Activated CD4-positive, alpha-beta memory T cell treated with anti-CD3 and anti-CD28 coated beads, Interleukin-2, amount 10 ng/mL, durations not matched to agents 7 days and 5 days (primary cell): Measurements from ENCODE around the gene P2RX6. TPM values are rescaled to one million over a fixed set of nuclear protein-coding genes. Genes with fewer than 3 reads are reported as not detected.
"Not testable (repeated sequence)": the region's sequence is repeated elsewhere in the genome, so short reads cannot be mapped to it uniquely, and the experiment has no call there.

Source experiments
- CTCF ChIA-PET: fragments of 350-600 bp; sonication (Branson Sonifier 250); formaldehyde crosslinking; loops from one replicate; lab custom pipeline; 2021; ENCODE audit warnings: antibody characterized with exemption, inconsistent platforms; lab: Charles Lee
- POLR2A ChIA-PET: fragments of 350-600 bp; sonication (Branson Sonifier 250); formaldehyde crosslinking; loops from one replicate; lab custom pipeline; 2021; ENCODE audit warnings: antibody characterized with exemption; lab: Charles Lee
- DNase-seq: peaks from one replicate; pipeline ENCODE4 v3.0.0-alpha.2; 2020
- H3K27ac Mint-ChIP-seq: one replicate; pipeline ENCODE4 v1.8.0; 2021; ENCODE audit warnings: mild to moderate bottlenecking, mixed read lengths
- H3K27me3 Mint-ChIP-seq: one replicate; pipeline ENCODE4 v1.8.0; 2021; ENCODE audit warnings: mixed read lengths
- H3K36me3 Mint-ChIP-seq: one replicate; pipeline ENCODE4 v1.8.0; 2021; ENCODE audit warnings: low read depth, mixed read lengths
- H3K4me1 Mint-ChIP-seq: one replicate; pipeline ENCODE4 v1.8.0; 2021; ENCODE audit warnings: mixed read lengths
- H3K4me3 Mint-ChIP-seq: one replicate; pipeline ENCODE4 v1.8.0; 2021; ENCODE audit warnings: mild to moderate bottlenecking, mixed read lengths
- H3K9me3 Mint-ChIP-seq: one replicate; pipeline ENCODE4 v1.8.0; 2021; ENCODE audit warnings: mixed read lengths
- total RNA-seq, 2 experiments: library from RNA; stranded (reverse); gene quantifications; one replicate each; pipeline ENCODE4 v1.2.3, GENCODE V29; 2021

Gene P2RX6
- total RNA-seq, 2 experiments from 2014 or later, result 0.08 to 0.23 TPM

GRCh38 chr22:21030621-21031544 is 15.9 kb downstream of the P2RX6 start:
- no peaks in the 10 kb centered on the region for H3K36me3 Mint-ChIP-seq
- DNase-seq, result no peak
- H3K27ac Mint-ChIP-seq, result no peak overlapping the region
- H3K9me3 Mint-ChIP-seq, result no peaks in the 10 kb centered on the region
- no peak overlapping the region for H3K4me3 Mint-ChIP-seq
- peaks cover 3% of the 10 kb centered on the region for H3K4me1 Mint-ChIP-seq
- ChIA-PET CTCF (no interaction called here), POLR2A (no interaction called here)
- peaks cover 38% of the 10 kb centered on the region for H3K27me3 Mint-ChIP-seq

DNA sequence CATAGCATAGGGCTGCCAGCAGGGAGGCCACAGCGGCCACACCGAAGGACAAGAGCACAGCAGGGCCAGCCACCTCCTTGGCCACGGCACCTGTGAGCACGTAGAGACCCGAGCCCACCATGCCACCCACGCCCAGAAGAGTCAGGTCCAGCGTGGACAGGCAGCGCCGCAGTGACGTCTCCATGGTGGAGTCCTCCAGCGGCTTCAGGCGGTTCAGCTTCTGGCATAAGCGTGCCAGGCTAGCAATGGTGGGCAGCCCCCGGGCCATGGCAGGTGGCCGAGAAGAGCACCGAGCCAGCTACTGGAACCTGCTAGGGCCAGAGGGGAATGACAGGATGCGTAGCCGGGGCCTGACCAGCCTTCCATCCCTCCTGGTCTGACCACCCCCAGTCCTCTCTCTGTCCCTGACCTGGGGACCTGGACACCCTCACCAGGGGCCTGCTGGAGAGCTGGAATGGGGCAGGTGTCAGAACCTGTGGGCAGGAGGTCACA is 16.6 kb downstream of the P2RX6 start:
- Mint-ChIP-seq H3K27ac (no peak overlapping the region), H3K9me3 (no peaks in the 10 kb centered on the region), H3K27me3 (peaks cover 38% of the 10 kb centered on the region), H3K4me1 (peaks cover 3% of the 10 kb centered on the region), H3K36me3 (no peaks in the 10 kb centered on the region), H3K4me3 (no peak overlapping the region)
- no peak for DNase-seq
- POLR2A ChIA-PET, result no interaction called here
- CTCF ChIA-PET, result no interaction called here

- DNase-seq, result no peak
- Mint-ChIP-seq H3K27me3 (peaks cover 39% of the 10 kb centered on the region), H3K4me1 (peaks cover 3% of the 10 kb centered on the region), H3K9me3 (no peaks in the 10 kb centered on the region), H3K27ac (no peak within 1 kb of the TSS), H3K36me3 (no peaks in the 10 kb centered on the region), H3K4me3 (no peak within 1 kb of the TSS)
- ChIA-PET POLR2A (no interaction called here), CTCF (no interaction called here)
These were observed 17.3 kb downstream of the P2RX6 start, which contains the start of gene SLC7A4 for GRCh38 chr22:21032037-21032867. Gene SLC7A4 (minus strand): TSS chr22:21032561. CDS start chr22:21031812, 749 bp downstream.

GRCh38 chr22:21032868-21033688 is 18.1 kb downstream of the P2RX6 start:
- H3K27ac Mint-ChIP-seq, result no peak overlapping the region
- H3K36me3 Mint-ChIP-seq, result no peaks in the 10 kb centered on the region
- peaks cover 3% of the 10 kb centered on the region for H3K4me1 Mint-ChIP-seq
- no peaks in the 10 kb centered on the region for H3K9me3 Mint-ChIP-seq
- H3K4me3 Mint-ChIP-seq, result no peak overlapping the region
- ChIA-PET CTCF (no interaction called here), POLR2A (interaction anchor here (1.0 kb wide), 1 partner anchor 12 kb away, joined by 3 read pairs; no protein-coding TSS in a partner anchor)
- no peak for DNase-seq
- peaks cover 42% of the 10 kb centered on the region for H3K27me3 Mint-ChIP-seq

GRCh38 chr22:21033895-21034294 is 18.9 kb downstream of the P2RX6 start:
- POLR2A ChIA-PET, result interaction anchor here (1.0 kb wide), 1 partner anchor 11 kb away, joined by 3 read pairs; no protein-coding TSS in a partner anchor
- DNase-seq, result no peak
- H3K4me1 Mint-ChIP-seq, result peaks cover 3% of the 10 kb centered on the region
- CTCF ChIA-PET, result no interaction called here
- H3K27me3 Mint-ChIP-seq, result peaks cover 46% of the 10 kb centered on the region
- no peak overlapping the region for H3K27ac Mint-ChIP-seq
- H3K9me3 Mint-ChIP-seq, result no peaks in the 10 kb centered on the region
- no peaks in the 10 kb centered on the region for H3K36me3 Mint-ChIP-seq
- no peak overlapping the region for H3K4me3 Mint-ChIP-seq

DNA sequence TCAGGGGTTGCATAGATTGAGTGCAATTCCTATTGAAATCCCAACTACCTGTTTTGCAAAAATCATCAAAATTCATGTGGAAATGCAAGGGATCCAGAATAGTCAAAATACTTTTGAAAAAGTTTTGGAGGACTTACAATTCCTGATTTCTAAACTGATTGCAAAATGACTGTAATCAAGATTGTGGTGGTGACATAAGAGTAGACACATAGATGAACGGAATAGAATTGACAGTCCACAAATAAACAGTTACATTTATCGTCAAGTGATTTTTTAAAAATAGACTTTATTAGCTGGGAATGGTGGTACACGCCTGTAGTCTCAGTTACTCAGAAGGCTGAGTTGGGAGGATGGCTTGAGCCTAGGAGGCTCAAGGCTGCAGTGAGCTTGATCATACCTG is 20.0 kb downstream of the P2RX6 start:
- peaks cover 43% of the 10 kb centered on the region for H3K27me3 Mint-ChIP-seq
- no peak for DNase-seq
- H3K4me3 Mint-ChIP-seq, result no peak overlapping the region
- peaks cover 3% of the 10 kb centered on the region for H3K4me1 Mint-ChIP-seq
- no peaks in the 10 kb centered on the region for H3K9me3 Mint-ChIP-seq
- CTCF ChIA-PET, result no interaction called here
- H3K36me3 Mint-ChIP-seq, result no peaks in the 10 kb centered on the region
- H3K27ac Mint-ChIP-seq, result no peak overlapping the region
- POLR2A ChIA-PET, result no interaction called here

DNA sequence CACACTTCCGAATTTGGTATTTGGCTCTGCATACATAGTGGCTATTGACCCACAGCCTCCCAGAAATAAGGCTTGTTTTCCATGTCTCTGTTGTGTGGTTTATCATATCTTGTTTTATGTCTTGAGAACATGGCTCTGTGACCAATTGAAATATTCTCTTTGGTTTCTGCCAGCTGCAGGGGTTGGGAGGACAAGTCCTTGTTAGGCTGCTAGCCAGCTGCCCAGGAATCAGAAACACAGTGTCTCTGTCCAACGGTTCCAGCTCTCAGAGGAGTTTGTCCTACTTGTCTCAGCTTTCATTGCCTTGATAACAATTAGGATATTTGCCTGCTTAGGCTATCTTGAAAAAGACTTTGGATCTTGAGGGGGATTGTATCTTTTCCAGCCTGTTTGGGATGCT is 23.4 kb downstream of the P2RX6 start:
- H3K27me3 Mint-ChIP-seq, result peaks cover 30% of the 10 kb centered on the region
- H3K4me3 Mint-ChIP-seq, result no peak overlapping the region
- H3K27ac Mint-ChIP-seq, result no peak overlapping the region
- H3K36me3 Mint-ChIP-seq, result no peaks in the 10 kb centered on the region
- peaks cover 10% of the 10 kb centered on the region for H3K4me1 Mint-ChIP-seq
- H3K9me3 Mint-ChIP-seq, result no peaks in the 10 kb centered on the region
- ChIA-PET POLR2A (no interaction called here), CTCF (no interaction called here)
- DNase-seq, result no peak

DNA sequence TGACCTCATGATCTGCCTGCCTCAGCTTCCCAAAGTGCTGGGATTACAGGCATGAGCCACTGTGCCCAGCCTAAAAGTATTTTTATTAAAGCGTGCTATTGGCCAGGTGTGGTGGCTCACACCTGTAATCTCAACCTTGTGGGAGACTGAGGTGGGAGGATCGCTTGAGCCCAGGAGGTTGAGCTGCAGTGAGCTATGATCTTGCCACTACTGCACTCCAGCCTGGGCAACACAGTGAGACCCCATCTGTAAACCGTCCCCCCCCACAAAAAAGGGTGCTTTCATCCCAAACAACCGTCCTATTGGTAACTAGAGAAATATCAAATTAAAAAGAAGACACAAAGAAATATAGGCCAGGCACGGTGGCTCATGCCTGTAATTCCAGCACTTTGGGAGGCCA is 24.2 kb downstream of the P2RX6 start:
- H3K9me3 Mint-ChIP-seq, H3K36me3 Mint-ChIP-seq, H3K4me3 Mint-ChIP-seq, H3K27ac Mint-ChIP-seq, DNase-seq, POLR2A ChIA-PET: not testable (repeated sequence)
- CTCF ChIA-PET, result interaction anchor here (0.7 kb wide), 1 partner anchor 194 kb away, joined by 4 read pairs; no protein-coding TSS in a partner anchor
- H3K4me1 Mint-ChIP-seq, result peaks cover 13% of the 10 kb centered on the region
- peaks cover 27% of the 10 kb centered on the region for H3K27me3 Mint-ChIP-seq

GRCh38 chr22:21041937-21042336 is 27.0 kb downstream of the P2RX6 start:
- H3K36me3 Mint-ChIP-seq, result no peaks in the 10 kb centered on the region

DNA sequence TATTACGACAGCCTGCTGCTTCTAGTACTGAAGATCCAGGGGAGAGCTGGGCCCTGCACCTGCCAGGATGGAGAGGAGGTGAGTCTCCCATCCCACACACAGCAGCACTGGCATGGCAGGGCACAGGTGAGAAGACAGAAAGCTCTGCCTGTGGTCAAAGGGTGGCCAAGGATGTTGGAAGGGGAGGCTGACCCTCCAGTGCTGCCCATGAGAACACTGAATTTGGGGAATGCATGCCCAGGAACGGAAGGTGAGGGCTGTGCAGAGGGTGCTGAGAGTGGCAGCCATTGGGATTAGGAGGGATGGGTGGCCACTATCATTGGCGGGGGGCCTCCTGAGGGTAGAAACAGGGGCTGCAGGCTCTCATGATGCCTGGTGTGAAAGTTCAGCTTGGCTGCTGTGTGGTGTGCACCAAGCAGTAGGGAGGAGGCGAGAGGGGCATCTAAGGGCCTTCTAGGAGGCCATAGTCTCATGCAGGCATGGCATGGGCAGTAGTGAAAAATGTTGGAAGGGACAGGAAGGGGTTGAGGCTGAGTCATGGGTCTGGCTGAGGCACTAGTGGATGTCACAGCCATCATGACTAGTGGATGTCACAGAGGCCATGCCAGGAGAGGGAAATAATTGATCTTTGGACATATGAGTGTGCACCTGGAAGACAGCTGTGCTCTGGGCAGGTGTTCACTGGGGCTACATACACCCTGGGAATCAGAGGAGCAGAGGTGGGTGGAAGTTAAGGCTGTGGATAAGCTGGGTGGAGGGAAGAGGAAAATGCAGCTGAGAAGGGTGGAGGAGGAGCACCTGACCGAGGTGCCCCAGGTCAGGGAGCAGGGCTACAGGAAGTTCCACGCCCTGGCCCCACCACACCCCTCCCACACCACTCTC is 28.3 kb downstream of the P2RX6 start:
- ChIA-PET CTCF (no interaction called here), POLR2A (no interaction called here)

More at GRCh38 chr22:21041937-21042336, 27.0 kb downstream of the P2RX6 start:
- ChIA-PET CTCF (no interaction called here), POLR2A (no interaction called here)
- DNase-seq, result no peak
- H3K27me3 Mint-ChIP-seq, result peaks cover 30% of the 10 kb centered on the region
- H3K4me3 Mint-ChIP-seq, result no peak overlapping the region
- H3K9me3 Mint-ChIP-seq, result no peaks in the 10 kb centered on the region
- peaks cover 30% of the 10 kb centered on the region for H3K4me1 Mint-ChIP-seq
- H3K27ac Mint-ChIP-seq, result no peak overlapping the region

GRCh38 chr22:21043860-21044535 is 29.0 kb downstream of the P2RX6 start:
- CTCF ChIA-PET, result interaction anchor here (1.2 kb wide), 1 partner anchor 23 kb away, joined by 5 read pairs; no protein-coding TSS in a partner anchor
- peaks cover 22% of the 10 kb centered on the region for H3K27me3 Mint-ChIP-seq
- H3K27ac Mint-ChIP-seq, result no peak overlapping the region
- POLR2A ChIA-PET, result no interaction called here
- DNase-seq, result no peak
- no peak overlapping the region for H3K4me3 Mint-ChIP-seq
- H3K36me3 Mint-ChIP-seq, result no peaks in the 10 kb centered on the region
- peaks cover 30% of the 10 kb centered on the region for H3K4me1 Mint-ChIP-seq
- H3K9me3 Mint-ChIP-seq, result no peaks in the 10 kb centered on the region

More for the DNA sequence above, 28.3 kb downstream of the P2RX6 start:
- Mint-ChIP-seq H3K9me3 (no peaks in the 10 kb centered on the region), H3K27ac (no peak overlapping the region), H3K27me3 (peaks cover 26% of the 10 kb centered on the region), H3K36me3 (no peaks in the 10 kb centered on the region), H3K4me1 (peaks cover 30% of the 10 kb centered on the region), H3K4me3 (no peak overlapping the region)
- no peak for DNase-seq
